A673 (cell line): ENCODE data around the gene BET1. TPM values are rescaled to one million over a fixed set of nuclear protein-coding genes. Genes with fewer than 3 reads are reported as not detected.
A peak's percentile ranks its signal among the peaks of the same experiment; 100 is the strongest.

Experiments
- Bru-seq: library from RNA; stranded (reverse); fragments of 400-500 nt; gene quantifications from one replicate; lab custom pipeline; 2021; lab: Mats Ljungman, UMichigan
- BruChase-seq, 2 experiments: library from RNA; stranded (reverse); fragments of 400-500 nt; gene quantifications; one replicate each; lab custom pipeline; 2021; lab: Mats Ljungman, UMichigan
- BruUV-seq: library from RNA; stranded (reverse); fragments of 400-500 nt; replicated peaks from 2 replicates; lab custom pipeline; 2021; lab: Mats Ljungman, UMichigan
- CTCF ChIA-PET: fragments of 300-600 bp; sonication (Branson Sonifier 250); formaldehyde crosslinking; loops from one replicate; lab custom pipeline; 2022; ENCODE audit warnings: antibody characterized with exemption; lab: Charles Lee
- POLR2A ChIA-PET: fragments of 300-600 bp; sonication (Branson Sonifier 250); formaldehyde crosslinking; loops from one replicate; lab custom pipeline; 2022; ENCODE audit warnings: antibody characterized with exemption; ENCODE audit not compliant: low non-redundant PET; lab: Charles Lee
- DNase-seq: peaks from one replicate; pipeline ENCODE4 v3.0.0-alpha.2; 2015; ENCODE audit warnings: low spot score
- H3K27ac ChIP-seq: fragments of 200-600 bp; sonication (generic); 2 replicates; pipeline ENCODE4 v1.5.1; 2016; ENCODE audit warnings: mixed run types, low read depth, mild to moderate bottlenecking, mixed read lengths, antibody characterized with exemption, low read length; ENCODE audit not compliant: poor library complexity, severe bottlenecking
- H3K27me3 ChIP-seq: fragments of 200-600 bp; sonication (generic); replicated peaks from 2 replicates; pipeline ENCODE4 v1.6.1; 2017; ENCODE audit warnings: mixed run types, low read depth, mild to moderate bottlenecking, mixed read lengths, antibody characterized with exemption, low read length; ENCODE audit not compliant: insufficient read depth, poor library complexity
- H3K36me3 ChIP-seq: fragments of 200-600 bp; sonication (generic); 2 replicates; pipeline ENCODE4 v1.6.1; 2016; ENCODE audit warnings: mixed run types, mild to moderate bottlenecking, mixed read lengths, antibody characterized with exemption, low read length; ENCODE audit not compliant: insufficient read depth, poor library complexity, severe bottlenecking
- H3K4me1 ChIP-seq: fragments of 200-600 bp; sonication (generic); 2 replicates; pipeline ENCODE4 v1.6.1; 2017; ENCODE audit warnings: mixed run types, mild to moderate bottlenecking, mixed read lengths, antibody characterized with exemption, low read length; ENCODE audit not compliant: insufficient read depth, poor library complexity, severe bottlenecking
- H3K4me3 ChIP-seq: fragments of 200-600 bp; sonication (generic); 2 replicates; pipeline ENCODE4 v1.5.1; 2016; ENCODE audit warnings: low read depth, mixed run types, mild to moderate bottlenecking, mixed read lengths, low read length; ENCODE audit not compliant: poor library complexity, severe bottlenecking
- H3K9me3 ChIP-seq: fragments of 200-600 bp; sonication (generic); 2 replicates; pipeline ENCODE4 v1.6.1; 2016; ENCODE audit warnings: mixed run types, low read depth, mild to moderate bottlenecking, mixed read lengths, antibody characterized with exemption, low read length; ENCODE audit not compliant: poor library complexity, severe bottlenecking
- CTCF ChIP-seq: fragments of 300-800, 200-600 bp; sonication (generic); conservative IDR thresholded peaks from 2 replicates; pipeline ENCODE4 v1.5.1; 2017; ENCODE audit warnings: low read depth, mild to moderate bottlenecking, antibody characterized with exemption, low read length, moderate library complexity, mixed read lengths
- EZH2 ChIP-seq: fragments of 200-600 bp; sonication (generic); IDR thresholded peaks from 2 replicates; pipeline ENCODE4 v1.6.1; 2017; ENCODE audit warnings: borderline replicate concordance, low read depth, mild to moderate bottlenecking, mixed read lengths, antibody characterized with exemption, low read length; ENCODE audit not compliant: poor library complexity, severe bottlenecking
- intact Hi-C: fragments of 100-400 bp; cut with micrococcal nuclease; formaldehyde crosslinking; loops from one replicate; pipeline ENCODE4 v1.10.0; 2022; ENCODE audit not compliant: unreplicated experiment
- long read RNA-seq: library from polyadenylated mRNA; stranded (forward); transcript quantifications from one replicate; pipeline ENCODE4 v2.0.0, GENCODE V29; 2022
- total RNA-seq: library from RNA; stranded (reverse); gene quantifications from 2 replicates; pipeline ENCODE4 v1.2.3, GENCODE V29; 2021

BET1 gene
- total RNA-seq, result 19.2 and 19.8 TPM in 2 replicates
- percentile 76 among the genes with signal in this experiment for Bru-seq, nascent RNA
- BruChase-seq, experiment 1, labeled RNA remaining after a 2-hour chase, result percentile 70 among the genes with signal in this experiment
- percentile 66 among the genes with signal in this experiment for BruChase-seq, experiment 2, labeled RNA remaining after a 6-hour chase
- long read RNA-seq, transcript BET1-201 (4 exons, 1,504 nt), result major isoform, 39 of 40 reads
- long read RNA-seq, partial matches to known transcripts, result 1 of 40 reads
- long read RNA-seq, other reads (novel, unspliced or antisense), result 0 of 40 reads

- Histone ChIP-seq H3K36me3 (no peaks in the 10 kb centered on the region), H3K9me3 (no peaks in the 10 kb centered on the region), H3K4me1 (peaks cover 10% of the 10 kb centered on the region), H3K4me3 (peak within 1 kb of the TSS; percentile 95), H3K27me3 (no peaks in the 10 kb centered on the region), H3K27ac (peak within 1 kb of the TSS; percentile 81)
- intact Hi-C loops, result loop anchor here (10.0 kb wide), 1 partner anchor 221 kb away; no protein-coding TSS in a partner anchor
- no peak for TF ChIP-seq CTCF
- TF ChIP-seq EZH2, result no peak
- CTCF ChIA-PET, result no interaction called here
- POLR2A ChIA-PET, result no interaction called here
- BruUV-seq, result no TSS peak
- peak; percentile 98 for DNase-seq
These were observed at the start of gene BET1 for GRCh38 chr7:94004024-94004951. TSS of gene BET1 (minus strand) at chr7:94004355. CDS start at chr7:94004216, 139 bp downstream.

GRCh38 chr7:94053532-94053931, 49.4 kb upstream of the BET1 start:
- ChIA-PET POLR2A (no interaction called here), CTCF (no interaction called here)
- Histone ChIP-seq H3K9me3 (no peaks in the 10 kb centered on the region), H3K27me3 (no peaks in the 10 kb centered on the region), H3K27ac (no peak overlapping the region), H3K4me3 (no peak overlapping the region), H3K4me1 (no peaks in the 10 kb centered on the region), H3K36me3 (no peaks in the 10 kb centered on the region)
- no TSS peak for BruUV-seq
- intact Hi-C loops, result no loop called here
- DNase-seq, result no peak
- TF ChIP-seq CTCF, result no peak
- no peak for TF ChIP-seq EZH2

- no TSS peak for BruUV-seq
- no peaks in the 10 kb centered on the region for H3K9me3 ChIP-seq
- no peaks in the 10 kb centered on the region for H3K36me3 ChIP-seq
- no peak for DNase-seq
- CTCF ChIA-PET, result no interaction called here
- H3K27ac ChIP-seq, result no peak overlapping the region
- no peak overlapping the region for H3K4me3 ChIP-seq
- no peak for TF ChIP-seq EZH2
- TF ChIP-seq CTCF, result no peak
- H3K4me1 ChIP-seq, result no peaks in the 10 kb centered on the region
- no peaks in the 10 kb centered on the region for H3K27me3 ChIP-seq
- POLR2A ChIA-PET, result no interaction called here
- intact Hi-C loops, result no loop called here
These were observed 48.4 kb upstream of the BET1 start for GRCh38 chr7:94052398-94053180.
